ENCODE data around the gene UROC1. TPM values are rescaled to one million over a fixed set of nuclear protein-coding genes. Genes with fewer than 3 reads are reported as not detected.
A peak's percentile ranks its signal among the peaks of the same experiment; 100 is the strongest.

Gene UROC1
- total and polyA plus RNA-seq, 2 donors from 2014 or later: not detected

GRCh38 chr3:126526668-126527005 lies 9.1 kb upstream of the UROC1 start:
- H3K27me3 ChIP-seq (ENCODE audit: control insufficient read depth, insufficient read depth, low read length): peaks cover 3% of the 10 kb centered on the region
- no peaks in the 10 kb centered on the region for H3K9me3 ChIP-seq (ENCODE audit: control insufficient read depth in 2 of 3, insufficient read depth in 1 of 3, low read length in 3 of 3)
- TF ChIP-seq CTCF (IDR thresholded peaks at IDR 0.05; ENCODE audit: borderline replicate concordance, extremely low read depth, insufficient read depth): no peak
- DNase-seq (peak in 1 of 5 donors; percentile 46), FAIRE-seq (no peak)
- intact Hi-C loops (cut with DNase I): no loop called here
- H3K4me1 ChIP-seq (ENCODE audit: control insufficient read depth in 2 of 3, insufficient read depth in 2 of 3, low read depth in 1 of 3, low read length in 3 of 3): peaks cover 0 to 9% (median 4%) of the 10 kb centered on the region in 3 donors
- no peaks in the 10 kb centered on the region for H3K36me3 ChIP-seq (ENCODE audit: control insufficient read depth in 2 of 3, insufficient read depth in 3 of 3, low read length in 3 of 3)
- H3K9ac ChIP-seq (ENCODE audit: low read length in 3 of 3): no peak overlapping the region
- no peak overlapping the region for H3K4me3 ChIP-seq (ENCODE audit: low read length in 3 of 3)
- H3K27ac ChIP-seq (ENCODE audit: low read depth in 2 of 2, low read length in 2 of 2): no peak overlapping the region

GRCh38 chr3:126525853-126526667 lies 8.5 kb upstream of the UROC1 start:
- H3K9ac ChIP-seq (ENCODE audit: low read length in 3 of 3): no peak overlapping the region

GRCh38 chr3:126525091-126525852 lies 7.7 kb upstream of the UROC1 start:
- Histone ChIP-seq H3K4me3 (ENCODE audit: low read length in 3 of 3) (peak overlapping the region in 2 of 3 donors; percentile 54 to 64), H3K27ac (ENCODE audit: low read depth in 2 of 2, low read length in 2 of 2) (no peak overlapping the region), H3K4me1 (ENCODE audit: control insufficient read depth in 2 of 3, insufficient read depth in 2 of 3, low read depth in 1 of 3, low read length in 3 of 3) (peaks cover 0 to 5% (median 4%) of the 10 kb centered on the region in 3 donors), H3K9ac (ENCODE audit: low read length in 3 of 3) (peak overlapping the region in 1 of 3 donors; percentile 26), H3K27me3 (ENCODE audit: control insufficient read depth, insufficient read depth, low read length) (peaks cover 3% of the 10 kb centered on the region), H3K9me3 (ENCODE audit: control insufficient read depth in 2 of 3, insufficient read depth in 1 of 3, low read length in 3 of 3) (no peaks in the 10 kb centered on the region), H3K36me3 (ENCODE audit: control insufficient read depth in 2 of 3, insufficient read depth in 3 of 3, low read length in 3 of 3) (no peaks in the 10 kb centered on the region)
- no peak for FAIRE-seq
- intact Hi-C loops (cut with DNase I): no loop called here
- peak in 1 of 5 donors; percentile 56 for DNase-seq
- no peak for TF ChIP-seq CTCF (IDR thresholded peaks at IDR 0.05; ENCODE audit: borderline replicate concordance, extremely low read depth, insufficient read depth)

More at GRCh38 chr3:126525853-126526667, 8.5 kb upstream of the UROC1 start:
- Histone ChIP-seq H3K27ac (ENCODE audit: low read depth in 2 of 2, low read length in 2 of 2) (no peak overlapping the region), H3K9me3 (ENCODE audit: control insufficient read depth in 2 of 3, insufficient read depth in 1 of 3, low read length in 3 of 3) (no peaks in the 10 kb centered on the region), H3K36me3 (ENCODE audit: control insufficient read depth in 2 of 3, insufficient read depth in 3 of 3, low read length in 3 of 3) (no peaks in the 10 kb centered on the region), H3K4me3 (ENCODE audit: low read length in 3 of 3) (no peak overlapping the region), H3K27me3 (ENCODE audit: control insufficient read depth, insufficient read depth, low read length) (peaks cover 3% of the 10 kb centered on the region), H3K4me1 (ENCODE audit: control insufficient read depth in 2 of 3, insufficient read depth in 2 of 3, low read depth in 1 of 3, low read length in 3 of 3) (peaks cover 0 to 9% (median 4%) of the 10 kb centered on the region in 3 donors)
- DNase-seq (peak in 1 of 5 donors; percentile 53), FAIRE-seq (no peak)
- intact Hi-C loops (cut with DNase I): no loop called here
- TF ChIP-seq CTCF (IDR thresholded peaks at IDR 0.05; ENCODE audit: borderline replicate concordance, extremely low read depth, insufficient read depth): no peak
